Measurements from ENCODE around the gene ESYT3. TPM values are rescaled to one million over a fixed set of nuclear protein-coding genes. Genes with fewer than 3 reads are reported as not detected.

Gene ESYT3
- total RNA-seq, 1 experiment from 2014 or later = 7.6 TPM

DNA sequence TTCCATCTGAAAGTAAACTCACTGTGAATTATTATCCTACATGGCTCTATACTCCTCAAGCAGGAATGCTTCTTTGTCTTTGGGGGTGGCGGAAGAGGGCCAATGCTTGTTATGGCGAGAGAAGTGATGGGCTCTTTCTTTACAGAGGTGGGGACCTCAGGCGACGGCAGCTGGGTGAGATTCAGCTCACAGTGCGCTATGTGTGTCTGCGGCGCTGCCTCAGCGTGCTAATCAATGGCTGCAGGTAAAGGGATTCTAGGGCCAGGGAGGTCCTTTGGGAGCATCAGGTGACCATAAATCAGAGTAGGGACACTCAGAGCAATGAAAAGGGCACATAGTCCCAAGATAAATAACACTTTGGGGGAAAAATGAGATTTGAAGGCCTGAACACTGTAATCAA is 39.0 kb downstream of the ESYT3 start:
- no peaks in the 10 kb centered on the region for H3K9me3 Mint-ChIP-seq (ENCODE audit: unreplicated experiment)
- no peaks in the 10 kb centered on the region for H3K27me3 ChIP-seq (replicated peaks; ENCODE audit: control insufficient read depth, insufficient read depth, low read length)
- no peak for DNase-seq
- no peak overlapping the region for H3K4me3 ChIP-seq (ENCODE audit: low read depth, low read length)
- POLR2A ChIA-PET = no interaction called here
- H3K9me3 ChIP-seq = no peaks in the 10 kb centered on the region
- no TSS peak for BruUV-seq (replicated peaks)
- H3K27me3 Mint-ChIP-seq (ENCODE audit: insufficient read depth, unreplicated experiment) = no peaks in the 10 kb centered on the region
- no peak overlapping the region for H3K4me3 Mint-ChIP-seq (ENCODE audit: unreplicated experiment)
- H3K4me1 Mint-ChIP-seq (ENCODE audit: low read depth, unreplicated experiment) = no peaks in the 10 kb centered on the region
- H3K4me1 ChIP-seq = no peaks in the 10 kb centered on the region
- CTCF ChIA-PET = no interaction called here
- no peak overlapping the region for H3K27ac Mint-ChIP-seq (ENCODE audit: unreplicated experiment)
- H3K36me3 Mint-ChIP-seq (ENCODE audit: insufficient read depth, unreplicated experiment) = no peaks in the 10 kb centered on the region
- H3K36me3 ChIP-seq (ENCODE audit: control insufficient read depth, insufficient read depth, low read length) = no peaks in the 10 kb centered on the region
- intact Hi-C loops (cut with micrococcal nuclease; ENCODE audit: unreplicated experiment) = no loop called here
- TF ChIP-seq, protein P1, sequence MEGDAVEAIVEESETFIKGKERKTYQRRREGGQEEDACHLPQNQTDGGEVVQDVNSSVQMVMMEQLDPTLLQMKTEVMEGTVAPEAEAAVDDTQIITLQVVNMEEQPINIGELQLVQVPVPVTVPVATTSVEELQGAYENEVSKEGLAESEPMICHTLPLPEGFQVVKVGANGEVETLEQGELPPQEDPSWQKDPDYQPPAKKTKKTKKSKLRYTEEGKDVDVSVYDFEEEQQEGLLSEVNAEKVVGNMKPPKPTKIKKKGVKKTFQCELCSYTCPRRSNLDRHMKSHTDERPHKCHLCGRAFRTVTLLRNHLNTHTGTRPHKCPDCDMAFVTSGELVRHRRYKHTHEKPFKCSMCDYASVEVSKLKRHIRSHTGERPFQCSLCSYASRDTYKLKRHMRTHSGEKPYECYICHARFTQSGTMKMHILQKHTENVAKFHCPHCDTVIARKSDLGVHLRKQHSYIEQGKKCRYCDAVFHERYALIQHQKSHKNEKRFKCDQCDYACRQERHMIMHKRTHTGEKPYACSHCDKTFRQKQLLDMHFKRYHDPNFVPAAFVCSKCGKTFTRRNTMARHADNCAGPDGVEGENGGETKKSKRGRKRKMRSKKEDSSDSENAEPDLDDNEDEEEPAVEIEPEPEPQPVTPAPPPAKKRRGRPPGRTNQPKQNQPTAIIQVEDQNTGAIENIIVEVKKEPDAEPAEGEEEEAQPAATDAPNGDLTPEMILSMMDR (IDR thresholded peaks at IDR 0.05; ENCODE audit: insufficient read depth in 1 of 2, low read depth in 1 of 2, low read length in 1 of 2, severe bottlenecking in 1 of 2, unreplicated experiment in 1 of 2) = no peak

GRCh38 chr3:138474163-138474562 is 39.7 kb downstream of the ESYT3 start:
- H3K36me3 ChIP-seq (ENCODE audit: control insufficient read depth, insufficient read depth, low read length) = no peaks in the 10 kb centered on the region
- no peak for DNase-seq
- ChIA-PET CTCF (interaction anchor here (0.6 to 0.7 kb wide), 2 partner anchors 32 to 57 kb away, joined by 3 to 6 read pairs; no protein-coding TSS in a partner anchor), POLR2A (no interaction called here)
- TF ChIP-seq, protein P1 (IDR thresholded peaks at IDR 0.05; ENCODE audit: insufficient read depth in 1 of 2, low read depth in 1 of 2, low read length in 1 of 2, severe bottlenecking in 1 of 2, unreplicated experiment in 1 of 2) = no peak
- no peaks in the 10 kb centered on the region for H3K27me3 ChIP-seq (replicated peaks; ENCODE audit: control insufficient read depth, insufficient read depth, low read length)
- Mint-ChIP-seq H3K27me3 (ENCODE audit: insufficient read depth, unreplicated experiment) (no peaks in the 10 kb centered on the region), H3K27ac (ENCODE audit: unreplicated experiment) (no peak overlapping the region), H3K4me3 (ENCODE audit: unreplicated experiment) (no peak overlapping the region), H3K9me3 (ENCODE audit: unreplicated experiment) (no peaks in the 10 kb centered on the region), H3K36me3 (ENCODE audit: insufficient read depth, unreplicated experiment) (no peaks in the 10 kb centered on the region), H3K4me1 (ENCODE audit: low read depth, unreplicated experiment) (no peaks in the 10 kb centered on the region)
- H3K4me3 ChIP-seq (ENCODE audit: low read depth, low read length) = no peak overlapping the region
- intact Hi-C loops (cut with micrococcal nuclease; ENCODE audit: unreplicated experiment) = no loop called here
- BruUV-seq (replicated peaks) = no TSS peak
- H3K4me1 ChIP-seq = no peaks in the 10 kb centered on the region
- no peaks in the 10 kb centered on the region for H3K9me3 ChIP-seq

DNA sequence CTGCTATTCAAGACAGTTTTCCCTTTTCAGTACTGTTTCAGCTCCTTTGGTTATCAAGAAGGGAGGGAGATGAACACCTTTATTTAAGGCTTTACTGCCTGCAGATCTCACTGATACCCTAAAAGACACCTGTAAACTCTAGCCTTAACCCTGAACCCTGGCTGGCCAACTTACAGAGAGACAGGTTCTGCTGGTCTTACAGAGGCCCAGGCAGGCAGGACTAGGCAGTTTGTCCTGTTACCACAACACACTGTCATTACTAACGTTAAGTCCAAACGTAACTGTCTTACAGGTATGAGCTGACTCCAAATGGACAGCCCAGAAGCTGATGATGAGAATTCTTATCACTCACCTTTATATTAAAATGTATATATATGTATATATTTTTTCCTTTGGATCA is 42.1 kb downstream of the ESYT3 start:
- Mint-ChIP-seq H3K36me3 (ENCODE audit: insufficient read depth, unreplicated experiment) (no peaks in the 10 kb centered on the region), H3K4me1 (ENCODE audit: low read depth, unreplicated experiment) (no peaks in the 10 kb centered on the region), H3K4me3 (ENCODE audit: unreplicated experiment) (no peak overlapping the region), H3K9me3 (ENCODE audit: unreplicated experiment) (no peaks in the 10 kb centered on the region), H3K27me3 (ENCODE audit: insufficient read depth, unreplicated experiment) (no peaks in the 10 kb centered on the region), H3K27ac (ENCODE audit: unreplicated experiment) (no peak overlapping the region)
- CTCF ChIA-PET = no interaction called here
- Histone ChIP-seq H3K9me3 (no peaks in the 10 kb centered on the region), H3K4me3 (ENCODE audit: low read depth, low read length) (no peak overlapping the region), H3K27me3 (replicated peaks; ENCODE audit: control insufficient read depth, insufficient read depth, low read length) (no peaks in the 10 kb centered on the region), H3K36me3 (ENCODE audit: control insufficient read depth, insufficient read depth, low read length) (no peaks in the 10 kb centered on the region), H3K4me1 (no peaks in the 10 kb centered on the region)
- TF ChIP-seq, protein P1 (IDR thresholded peaks at IDR 0.05; ENCODE audit: insufficient read depth in 1 of 2, low read depth in 1 of 2, low read length in 1 of 2, severe bottlenecking in 1 of 2, unreplicated experiment in 1 of 2) = no peak
- DNase-seq = no peak
- BruUV-seq (replicated peaks) = no TSS peak
- intact Hi-C loops (cut with micrococcal nuclease; ENCODE audit: unreplicated experiment) = no loop called here
- POLR2A ChIA-PET = no interaction called here
